HL-60 (cell line): ENCODE measurements around the gene SGSH.
"Not testable (repeated sequence)": the region's sequence is repeated elsewhere in the genome, so short reads cannot be mapped to it uniquely, and the experiment has no call there.

Experiments
- DNase-seq, 2 experiments: peaks; one replicate each; pipeline ENCODE4 v3.0.0-alpha.2; 2010 to 2020; ENCODE audit warnings: low read depth in 1 of 2, low spot score in 1 of 2
- H3K27ac ChIP-seq: fragments of 250-450 bp; sonication (Bioruptor Pico); replicated peaks from 2 replicates; pipeline ENCODE4 v1.5.1; 2020; ENCODE audit warnings: mild to moderate bottlenecking, moderate library complexity
- H3K27me3 ChIP-seq: fragments of 250-450 bp; sonication (Bioruptor Pico); 2 replicates; pipeline ENCODE4 v1.5.1; 2021; ENCODE audit warnings: mild to moderate bottlenecking, moderate library complexity; ENCODE audit not compliant: insufficient read depth, poor library complexity, severe bottlenecking
- H3K4me3 ChIP-seq: replicated peaks from 2 replicates; pipeline ENCODE4 v1.5.1; 2011; ENCODE audit warnings: mild to moderate bottlenecking, control low read depth, low read length; ENCODE audit not compliant: insufficient read depth
- CTCF ChIP-seq: IDR thresholded peaks from one replicate; pipeline ENCODE4 v1.5.1; 2011; ENCODE audit warnings: low read length, control low read depth, inconsistent platforms; ENCODE audit not compliant: insufficient read depth
- GABPA ChIP-seq: IDR thresholded peaks from 2 replicates; pipeline ENCODE4 v1.6.1; 2012; ENCODE audit warnings: low read depth
- POLR2AphosphoS5 ChIP-seq: IDR thresholded peaks from 2 replicates; pipeline ENCODE4 v1.6.1; 2012; ENCODE audit warnings: low read depth
- REST ChIP-seq: IDR thresholded peaks from 2 replicates; pipeline ENCODE4 v1.6.1; 2012; ENCODE audit warnings: low read depth; ENCODE audit not compliant: insufficient replicate concordance
- SPI1 ChIP-seq: IDR thresholded peaks from 2 replicates; pipeline ENCODE4 v1.6.1; 2012; ENCODE audit warnings: low read depth, mild to moderate bottlenecking, borderline replicate concordance

The SGSH gene

GRCh38 chr17:80245566-80246265 lies 25.6 kb upstream of the SGSH start:
- TF ChIP-seq CTCF, result no peak
- no peak for TF ChIP-seq POLR2AphosphoS5
- no peak for TF ChIP-seq REST
- TF ChIP-seq SPI1, result no peak
- no peak for TF ChIP-seq GABPA
- H3K27ac ChIP-seq, result no peak overlapping the region
- no peak for DNase-seq
- H3K27me3 ChIP-seq, result no peaks in the 10 kb centered on the region
- H3K4me3 ChIP-seq, result no peak overlapping the region

- DNase-seq, result no peak
- H3K27ac ChIP-seq, result no peak overlapping the region
- H3K4me3 ChIP-seq, result no peak overlapping the region
- TF ChIP-seq SPI1, result no peak
- TF ChIP-seq POLR2AphosphoS5, result no peak
- TF ChIP-seq GABPA, result no peak
- TF ChIP-seq CTCF, result no peak
- TF ChIP-seq REST, result no peak
- H3K27me3 ChIP-seq, result no peaks in the 10 kb centered on the region
Observed at GRCh38 chr17:80244871-80245509, 24.9 kb upstream of the SGSH start.

GRCh38 chr17:80244448-80244847 lies 24.3 kb upstream of the SGSH start:
- H3K27me3 ChIP-seq, H3K27ac ChIP-seq, H3K4me3 ChIP-seq, DNase-seq: not testable (repeated sequence)

- Histone ChIP-seq H3K4me3 (no peak overlapping the region), H3K27ac (no peak overlapping the region), H3K27me3 (no peaks in the 10 kb centered on the region)
- TF ChIP-seq GABPA, result no peak
- no peak for DNase-seq
Observed at GRCh38 chr17:80243526-80244433, 23.6 kb upstream of the SGSH start.
